NT2/D1 (cell line): ENCODE results near the gene CLEC4D.
"Not testable (repeated sequence)": the region's sequence is repeated elsewhere in the genome, so short reads cannot be mapped to it uniquely, and the experiment has no call there.

ENCODE experiments used
- DNase-seq: peaks from one replicate; pipeline ENCODE4 v3.0.0-alpha.2; 2011; ENCODE audit warnings: low read depth, low spot score
- H3K27me3 ChIP-seq: 2 replicates; pipeline ENCODE4 v1.6.0; 2011; ENCODE audit warnings: mild to moderate bottlenecking; ENCODE audit not compliant: insufficient read length, insufficient read depth
- H3K36me3 ChIP-seq: 2 replicates; pipeline ENCODE4 v1.6.1; 2011; ENCODE audit warnings: mild to moderate bottlenecking, low read length, mixed read lengths; ENCODE audit not compliant: insufficient read depth, insufficient read length
- H3K4me1 ChIP-seq: 2 replicates; pipeline ENCODE4 v1.5.1; 2011; ENCODE audit not compliant: insufficient read depth, insufficient read length
- H3K4me3 ChIP-seq: 2 replicates; pipeline ENCODE4 v1.5.1; 2011; ENCODE audit warnings: low read depth; ENCODE audit not compliant: insufficient read length
- H3K9ac ChIP-seq: 2 replicates; pipeline ENCODE4 v1.6.0; 2011; ENCODE audit warnings: low read depth; ENCODE audit not compliant: insufficient read length
- H3K9me3 ChIP-seq: 2 replicates; pipeline ENCODE4 v1.5.1; 2011; ENCODE audit warnings: mild to moderate bottlenecking, low read length; ENCODE audit not compliant: insufficient read depth
- SUZ12 ChIP-seq: IDR thresholded peaks from 2 replicates; pipeline ENCODE4 v1.6.1; 2011; ENCODE audit not compliant: insufficient read length, insufficient read depth; ENCODE audit errors: extremely low read depth
- YY1 ChIP-seq: IDR thresholded peaks from 2 replicates; pipeline ENCODE4 v1.6.1; 2011; ENCODE audit not compliant: insufficient read length, insufficient read depth
- ZNF274 ChIP-seq: IDR thresholded peaks from 2 replicates; pipeline ENCODE4 v1.6.1; 2011; ENCODE audit warnings: mild to moderate bottlenecking, low read depth, low read length

The CLEC4D gene

GRCh38 chr12:8554451-8555195 lies 41.3 kb downstream of the CLEC4D start:
- Histone ChIP-seq H3K4me3 (no peak overlapping the region), H3K27me3 (no peaks in the 10 kb centered on the region), H3K9ac (no peak overlapping the region), H3K4me1 (peaks cover 3% of the 10 kb centered on the region), H3K9me3 (no peaks in the 10 kb centered on the region), H3K36me3 (no peaks in the 10 kb centered on the region)
- DNase-seq: peak; percentile 92
- TF ChIP-seq ZNF274 (no peak), YY1 (no peak), SUZ12 (no peak)

GRCh38 chr12:8556531-8557097 lies 43.3 kb downstream of the CLEC4D start:
- DNase-seq: no peak
- Histone ChIP-seq H3K36me3 (no peaks in the 10 kb centered on the region), H3K9me3 (peaks cover 8% of the 10 kb centered on the region), H3K4me3 (no peak overlapping the region), H3K4me1 (peaks cover 3% of the 10 kb centered on the region), H3K27me3 (no peaks in the 10 kb centered on the region), H3K9ac (no peak overlapping the region)
- no peak for TF ChIP-seq YY1

GRCh38 chr12:8559676-8560075 lies 46.4 kb downstream of the CLEC4D start:
- Histone ChIP-seq H3K4me1 (peaks cover 2% of the 10 kb centered on the region), H3K27me3 (no peaks in the 10 kb centered on the region), H3K36me3 (no peaks in the 10 kb centered on the region), H3K9me3 (peaks cover 23% of the 10 kb centered on the region), H3K9ac (no peak overlapping the region), H3K4me3 (no peak overlapping the region)
- no peak for DNase-seq
- TF ChIP-seq SUZ12 (no peak), YY1 (no peak), ZNF274 (no peak)

GRCh38 chr12:8561011-8561410 lies 47.7 kb downstream of the CLEC4D start:
- TF ChIP-seq SUZ12 (no peak), ZNF274 (no peak), YY1 (no peak)
- no peak for DNase-seq

GRCh38 chr12:8562310-8562709 lies 49.0 kb downstream of the CLEC4D start:
- no peak for DNase-seq
- peaks cover 28% of the 10 kb centered on the region for H3K9me3 ChIP-seq

More at GRCh38 chr12:8561011-8561410, 47.7 kb downstream of the CLEC4D start:
- H3K9ac ChIP-seq: no peak overlapping the region
- H3K9me3 ChIP-seq: peaks cover 23% of the 10 kb centered on the region
- H3K4me1 ChIP-seq: no peaks in the 10 kb centered on the region
- H3K4me3 ChIP-seq: no peak overlapping the region
- no peaks in the 10 kb centered on the region for H3K27me3 ChIP-seq
- no peaks in the 10 kb centered on the region for H3K36me3 ChIP-seq

GRCh38 chr12:8563356-8563755 lies 50.1 kb downstream of the CLEC4D start:
- Histone ChIP-seq H3K9me3 (peaks cover 38% of the 10 kb centered on the region), H3K4me3 (no peak overlapping the region), H3K9ac (no peak overlapping the region), H3K27me3 (no peaks in the 10 kb centered on the region), H3K4me1 (no peaks in the 10 kb centered on the region), H3K36me3 (no peaks in the 10 kb centered on the region)
- no peak for TF ChIP-seq YY1
- no peak for TF ChIP-seq SUZ12
- no peak for TF ChIP-seq ZNF274
- DNase-seq: no peak

More at GRCh38 chr12:8562310-8562709, 49.0 kb downstream of the CLEC4D start:
- TF ChIP-seq ZNF274 (no peak), SUZ12 (no peak), YY1 (no peak)
- Histone ChIP-seq H3K9ac (no peak overlapping the region), H3K27me3 (no peaks in the 10 kb centered on the region), H3K4me1 (no peaks in the 10 kb centered on the region), H3K4me3 (no peak overlapping the region), H3K36me3 (no peaks in the 10 kb centered on the region)

- Histone ChIP-seq H3K4me3 (no peak overlapping the region), H3K27me3 (no peaks in the 10 kb centered on the region), H3K4me1 (no peaks in the 10 kb centered on the region), H3K36me3 (no peaks in the 10 kb centered on the region), H3K9me3 (peaks cover 40% of the 10 kb centered on the region), H3K9ac (no peak overlapping the region)
- no peak for DNase-seq
- TF ChIP-seq SUZ12: no peak
- no peak for TF ChIP-seq ZNF274
- no peak for TF ChIP-seq YY1
Measured at GRCh38 chr12:8564656-8565055, 51.4 kb downstream of the CLEC4D start.

GRCh38 chr12:8566052-8566451 lies 52.7 kb downstream of the CLEC4D start:
- H3K27me3 ChIP-seq, H3K4me3 ChIP-seq, H3K36me3 ChIP-seq, DNase-seq, H3K4me1 ChIP-seq, H3K9ac ChIP-seq: not testable (repeated sequence)
- peaks cover 38% of the 10 kb centered on the region for H3K9me3 ChIP-seq
